K562 (cell line): ENCODE measurements around the gene TRIM45. TPM values are rescaled to one million over a fixed set of nuclear protein-coding genes. Genes with fewer than 3 reads are reported as not detected.

ENCODE experiments used
- CBX8 ChIP-seq: fragments of 200-600 bp; sonication (generic); IDR thresholded peaks from 2 replicates; pipeline ENCODE4 v1.6.1; 2012; ENCODE audit warnings: borderline replicate concordance, mixed run types, low read depth, mild to moderate bottlenecking, moderate library complexity, mixed read lengths, low read length, control low read depth, inconsistent platforms; ENCODE audit not compliant: poor library complexity, severe bottlenecking; ENCODE audit errors: extremely low read depth
- E4F1 ChIP-seq: fragments of 250-450 bp; sonication (Bioruptor Pico); IDR thresholded peaks from 2 replicates; pipeline ENCODE4 v1.5.0; 2021; ENCODE audit warnings: mild to moderate bottlenecking, borderline replicate concordance
- GATAD2A ChIP-seq: fragments of 450-650 bp; IDR thresholded peaks from 2 replicates; pipeline ENCODE4 v1.6.1; 2017
- HINFP ChIP-seq: fragments of 450-650 bp; conservative IDR thresholded peaks from 2 replicates; pipeline ENCODE4 v1.6.1; 2016; ENCODE audit warnings: missing genetic modification characterization, low read depth, mild to moderate bottlenecking, control low read depth, missing compliant biosample characterization
- MYC ChIP-seq, 2 experiments: fragments of 250-450 bp in 1 of 2; sonication (Bioruptor Pico) in 1 of 2; IDR thresholded peaks; 2 replicates each; pipeline versions ENCODE4 v1.5.1 to v1.6.1; 2012 to 2021; ENCODE audit warnings: low read depth in 2 of 2, borderline replicate concordance in 1 of 2, improper control_type of control experiment in 1 of 2, low read length in 1 of 2, mild to moderate bottlenecking in 1 of 2, moderate library complexity in 1 of 2
- NBN ChIP-seq: fragments of 450-650 bp; IDR thresholded peaks from 2 replicates; pipeline ENCODE4 v1.6.1; 2016; ENCODE audit warnings: low read depth, mild to moderate bottlenecking
- POLR2AphosphoS5 ChIP-seq: IDR thresholded peaks from 2 replicates; pipeline ENCODE4 v1.6.1; 2011; ENCODE audit warnings: mild to moderate bottlenecking, low read depth, low read length, moderate library complexity; ENCODE audit not compliant: control insufficient read depth, insufficient read depth
- SRF ChIP-seq, 2 experiments: fragments of 250-450, 450-650 bp in 1 of 2; sonication (Bioruptor Pico) in 1 of 2; sonication (generic) in 1 of 2; formaldehyde crosslinking; IDR thresholded peaks; 2 replicates each; pipeline versions ENCODE4 v1.5.0 to v1.5.1; 2020 to 2022; ENCODE audit warnings: mild to moderate bottlenecking in 1 of 2, missing genetic modification reagents in 1 of 2
- THRAP3 ChIP-seq: fragments of 450-650 bp; IDR thresholded peaks from 2 replicates; pipeline ENCODE4 v1.6.1; 2016; ENCODE audit warnings: mild to moderate bottlenecking, inconsistent platforms, borderline replicate concordance
- ZBTB17 ChIP-seq: fragments of 450-650 bp; formaldehyde crosslinking; IDR thresholded peaks from 2 replicates; pipeline ENCODE4 v1.4.0; 2020; ENCODE audit warnings: mild to moderate bottlenecking
- ZNF134 ChIP-seq: fragments of 250-450 bp; sonication (Bioruptor Pico); conservative IDR thresholded peaks from 2 replicates; pipeline ENCODE4 v1.4.0; 2020
- ZNF778 ChIP-seq: fragments of 450-650 bp; formaldehyde crosslinking; IDR thresholded peaks from 2 replicates; pipeline ENCODE4 v1.4.0; 2020; ENCODE audit warnings: mild to moderate bottlenecking, moderate library complexity
- polyA plus RNA-seq, 8 experiments: library from polyadenylated mRNA; depleted of rRNA in 4 of 8; stranded (reverse) in 5 of 8; unstranded in 3 of 8; fragments of >200 nt; fragmentation: Nextera tagmentation in 2 of 8; fragmentation: Illumina TruSeq in 1 of 8; extraction: Ambion mirVana in 2 of 8; extraction: Trizol in 1 of 8; gene quantifications; 2 replicates each; pipeline versions ENCODE4 v1.2.1 to v1.2.3, GENCODE V29; 2011 to 2014; ENCODE audit warnings: inconsistent platforms in 1 of 8, missing spikeins in 1 of 8
- total RNA-seq, 7 experiments: library from RNA; depleted of rRNA in 6 of 7; stranded (reverse); fragments of >200 nt in 6 of 7; fragmentation: Illumina TruSeq in 2 of 7; extraction: Trizol in 2 of 7; gene quantifications; 2 replicates each; pipeline versions ENCODE4 v1.2.1 to v1.2.3, GENCODE V29; 2011 to 2021; ENCODE audit warnings: low replicate concordance in 1 of 7

The TRIM45 gene
- total and polyA plus RNA-seq, 9 of the 15 experiments (the other 6 are each of a cell fraction or from before 2014, with no cell fraction given): 1.9 to 6.2 (median 3.6) TPM

- TF ChIP-seq HINFP (tag): no peak
- TF ChIP-seq SRF (CRISPR knock-in tag; IDR thresholded peaks at IDR 0.05): no peak; a peak in 1 of 4 replicates
- no peak for TF ChIP-seq ZNF134 (CRISPR knock-in tag)
- TF ChIP-seq ZNF778 (CRISPR knock-in tag): no peak
- no peak for TF ChIP-seq E4F1
- 0 out of 2 replicates have a peak, but pooled peaks have one; percentile 6 for TF ChIP-seq GATAD2A
- TF ChIP-seq CBX8: no peak
- TF ChIP-seq THRAP3: no peak
- peak; percentile 87 for TF ChIP-seq MYC (IDR thresholded peaks at IDR 0.05; ENCODE audit: low read depth, low read length)
- TF ChIP-seq MYC (CRISPR knock-in tag; IDR thresholded peaks at IDR 0.05; ENCODE audit: borderline replicate concordance, low read depth): no peak
- no peak for TF ChIP-seq ZBTB17
- TF ChIP-seq NBN: no peak; the same call in none of the 2 replicates
- TF ChIP-seq POLR2AphosphoS5: 0 out of 2 replicates have a peak, but pooled peaks have one; percentile 35
These were observed at the start of gene TRIM45 (continued) for GRCh38 chr1:117121589-117122329.
